Activated CD4-positive, alpha-beta T cell treated with anti-CD3 and anti-CD28 coated beads, Interleukin-2, amount 50 U/mL, for 4 hours (primary cell): ENCODE data around the gene ASTN2.
"Not testable (repeated sequence)": the region's sequence is repeated elsewhere in the genome, so short reads cannot be mapped to it uniquely, and the experiment has no call there.

ENCODE experiments used
- DNase-seq, 2 experiments: peaks; one replicate each; pipeline ENCODE4 v3.0.0-alpha.2; 2020

Gene ASTN2

GRCh38 chr9:117072216-117072615 is 342.6 kb downstream of the ASTN2 start:
- DNase-seq = no peak

- DNase-seq = not testable (repeated sequence)
These were observed 343.1 kb downstream of the ASTN2 start for GRCh38 chr9:117071673-117072207.

- no peak for DNase-seq
These were observed 351.0 kb downstream of the ASTN2 start for GRCh38 chr9:117063721-117064471.

GRCh38 chr9:117060963-117061362 is 353.9 kb downstream of the ASTN2 start:
- no peak for DNase-seq

- no peak for DNase-seq
These were observed 364.9 kb downstream of the ASTN2 start for GRCh38 chr9:117050007-117050406.

GRCh38 chr9:117046666-117047327 is 368.1 kb downstream of the ASTN2 start:
- no peak for DNase-seq

- DNase-seq = no peak
These were observed 370.6 kb downstream of the ASTN2 start for GRCh38 chr9:117044241-117044640.

GRCh38 chr9:117043159-117043558 is 371.7 kb downstream of the ASTN2 start:
- DNase-seq = no peak

GRCh38 chr9:117035546-117035945 is 379.3 kb downstream of the ASTN2 start:
- DNase-seq = no peak

- DNase-seq = no peak
These were observed 380.0 kb downstream of the ASTN2 start for GRCh38 chr9:117034866-117035265.

- DNase-seq = no peak
These were observed 384.5 kb downstream of the ASTN2 start for GRCh38 chr9:117030254-117030768.

GRCh38 chr9:117029341-117029740 is 385.5 kb downstream of the ASTN2 start:
- DNase-seq = no peak

- DNase-seq = no peak
These were observed 386.6 kb downstream of the ASTN2 start for GRCh38 chr9:117028103-117028858.

GRCh38 chr9:117021906-117022305 is 393.0 kb downstream of the ASTN2 start:
- DNase-seq = no peak

- no peak for DNase-seq
These were observed 395.8 kb downstream of the ASTN2 start for GRCh38 chr9:117018966-117019617.

GRCh38 chr9:117017414-117017985 is 397.4 kb downstream of the ASTN2 start:
- no peak for DNase-seq

- no peak for DNase-seq
These were observed 400.8 kb downstream of the ASTN2 start for GRCh38 chr9:117014061-117014460.

GRCh38 chr9:117013440-117013995 is 401.3 kb downstream of the ASTN2 start:
- no peak for DNase-seq

- DNase-seq = no peak
These were observed 404.8 kb downstream of the ASTN2 start for GRCh38 chr9:117010061-117010460.

GRCh38 chr9:117008876-117009275 is 406.0 kb downstream of the ASTN2 start:
- no peak for DNase-seq

- DNase-seq = no peak
These were observed 406.4 kb downstream of the ASTN2 start for GRCh38 chr9:117008461-117008860.

GRCh38 chr9:117002686-117003085 is 412.2 kb downstream of the ASTN2 start:
- no peak for DNase-seq
